Measurements from ENCODE around the gene ARHGEF2. TPM values are rescaled to one million over a fixed set of nuclear protein-coding genes. Genes with fewer than 3 reads are reported as not detected.

ARHGEF2 gene
- total RNA-seq, 2 experiments from 2014 or later, result 78.8 to 133 TPM

- CTCF ChIA-PET (ENCODE audit: unreplicated experiment), result interaction anchor here (0.9 kb wide), 1 partner anchor 9 kb away, joined by 4 read pairs; no protein-coding TSS in a partner anchor
- intact Hi-C loops (cut with micrococcal nuclease; ENCODE audit: unreplicated experiment), result no loop called here
- TF ChIP-seq, protein P1, sequence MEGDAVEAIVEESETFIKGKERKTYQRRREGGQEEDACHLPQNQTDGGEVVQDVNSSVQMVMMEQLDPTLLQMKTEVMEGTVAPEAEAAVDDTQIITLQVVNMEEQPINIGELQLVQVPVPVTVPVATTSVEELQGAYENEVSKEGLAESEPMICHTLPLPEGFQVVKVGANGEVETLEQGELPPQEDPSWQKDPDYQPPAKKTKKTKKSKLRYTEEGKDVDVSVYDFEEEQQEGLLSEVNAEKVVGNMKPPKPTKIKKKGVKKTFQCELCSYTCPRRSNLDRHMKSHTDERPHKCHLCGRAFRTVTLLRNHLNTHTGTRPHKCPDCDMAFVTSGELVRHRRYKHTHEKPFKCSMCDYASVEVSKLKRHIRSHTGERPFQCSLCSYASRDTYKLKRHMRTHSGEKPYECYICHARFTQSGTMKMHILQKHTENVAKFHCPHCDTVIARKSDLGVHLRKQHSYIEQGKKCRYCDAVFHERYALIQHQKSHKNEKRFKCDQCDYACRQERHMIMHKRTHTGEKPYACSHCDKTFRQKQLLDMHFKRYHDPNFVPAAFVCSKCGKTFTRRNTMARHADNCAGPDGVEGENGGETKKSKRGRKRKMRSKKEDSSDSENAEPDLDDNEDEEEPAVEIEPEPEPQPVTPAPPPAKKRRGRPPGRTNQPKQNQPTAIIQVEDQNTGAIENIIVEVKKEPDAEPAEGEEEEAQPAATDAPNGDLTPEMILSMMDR (conservative IDR thresholded peaks at IDR 0.05; ENCODE audit: low read length), result no peak
- no peak for TF ChIP-seq EZH2phosphoT487 (IDR thresholded peaks at IDR 0.05; ENCODE audit: borderline replicate concordance, low read depth, low read length)
- H4K20me1 ChIP-seq (ENCODE audit: insufficient read depth, low read length), result peaks cover 20% of the 10 kb centered on the region
- H3K79me2 ChIP-seq (ENCODE audit: insufficient read depth, low read depth, low read length), result peaks cover 57% of the 10 kb centered on the region
- POLR2A ChIA-PET, result interaction anchor here (0.6 to 1.1 kb wide), 5 partner anchors 9 to 35 kb away, joined by 3 to 4 read pairs (median 3); no protein-coding TSS in a partner anchor
- no peak overlapping the region for H3K4me3 ChIP-seq (ENCODE audit: low read depth, low read length, poor library complexity, severe bottlenecking)
- no peak for DNase-seq (ENCODE audit: low spot score)
- no peaks in the 10 kb centered on the region for H3K9me2 ChIP-seq (ENCODE audit: insufficient read depth, low read length)
- H3K36me3 ChIP-seq (ENCODE audit: insufficient read depth, low read length), result peaks cover 83% of the 10 kb centered on the region
- H3K4me1 ChIP-seq (ENCODE audit: insufficient read depth, low read length, poor library complexity, severe bottlenecking), result peaks cover 38% of the 10 kb centered on the region
- no TSS peak for BruUV-seq (replicated peaks)
- H3K27ac ChIP-seq (ENCODE audit: low read depth, low read length, poor library complexity, severe bottlenecking), result no peak overlapping the region
- H3K9me3 ChIP-seq (ENCODE audit: low read length), result no peaks in the 10 kb centered on the region
- no peak overlapping the region for H3K4me2 ChIP-seq (ENCODE audit: low read length)
- no peak overlapping the region for H2AFZ ChIP-seq (ENCODE audit: low read length)
These were observed 10.3 kb downstream of the ARHGEF2 start for GRCh38 chr1:155968051-155968400.

DNA sequence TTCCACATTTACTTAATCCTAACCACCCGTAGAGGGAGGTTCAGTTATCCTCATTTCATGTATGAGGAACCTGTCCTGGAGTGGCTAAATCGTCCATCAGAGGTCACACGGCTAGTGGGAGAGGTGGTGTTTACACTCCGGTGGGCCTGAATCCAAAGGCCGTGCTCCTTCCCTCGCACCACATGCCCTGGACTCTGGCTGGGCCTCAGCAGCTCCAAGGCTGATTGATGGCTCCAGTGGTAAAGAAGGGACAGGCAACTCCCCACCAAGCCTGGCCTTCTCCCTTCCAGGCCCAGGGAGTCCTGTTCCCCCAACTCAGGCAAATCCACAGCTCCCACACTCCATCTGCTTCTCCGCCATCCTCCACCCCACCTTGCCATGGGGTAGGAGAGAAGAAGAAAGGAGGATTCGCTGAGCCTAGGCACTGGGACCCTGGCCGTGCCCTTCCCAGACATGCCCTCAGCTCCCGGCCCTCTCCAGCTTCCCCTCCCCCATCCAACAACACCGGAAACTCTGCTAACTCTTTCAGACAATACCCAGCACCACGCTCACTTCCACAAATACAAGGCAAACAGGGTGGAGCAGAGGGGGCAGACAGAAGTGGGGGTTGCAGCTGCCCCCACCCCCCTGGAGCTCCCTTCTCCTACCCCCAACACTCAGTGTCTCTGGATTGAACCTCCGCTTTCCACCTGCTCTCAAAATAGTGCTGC is 10.9 kb downstream of the ARHGEF2 start:
- ChIA-PET POLR2A (interaction anchor here (0.6 to 1.1 kb wide), 6 partner anchors 10 to 34 kb away, joined by 3 to 4 read pairs (median 3); no protein-coding TSS in a partner anchor), CTCF (ENCODE audit: unreplicated experiment) (interaction anchor here (0.9 to 1.2 kb wide), 2 partner anchors 9 kb away, joined by 3 to 4 read pairs; no protein-coding TSS in a partner anchor)
- Histone ChIP-seq H3K36me3 (ENCODE audit: insufficient read depth, low read length) (peaks cover 83% of the 10 kb centered on the region), H4K20me1 (ENCODE audit: insufficient read depth, low read length) (peaks cover 15% of the 10 kb centered on the region; the same call in 1 of the 2 replicates), H3K4me2 (ENCODE audit: low read length) (no peak overlapping the region), H3K9me3 (ENCODE audit: low read length) (no peaks in the 10 kb centered on the region), H3K27ac (ENCODE audit: low read depth, low read length, poor library complexity, severe bottlenecking) (no peak overlapping the region), H3K9me2 (ENCODE audit: insufficient read depth, low read length) (no peaks in the 10 kb centered on the region), H3K4me1 (ENCODE audit: insufficient read depth, low read length, poor library complexity, severe bottlenecking) (peaks cover 32% of the 10 kb centered on the region), H3K79me2 (ENCODE audit: insufficient read depth, low read depth, low read length) (peaks cover 52% of the 10 kb centered on the region), H3K4me3 (ENCODE audit: low read depth, low read length, poor library complexity, severe bottlenecking) (no peak overlapping the region), H2AFZ (ENCODE audit: low read length) (no peak overlapping the region)
- BruUV-seq (replicated peaks), result no TSS peak
- TF ChIP-seq, protein P1 (conservative IDR thresholded peaks at IDR 0.05; ENCODE audit: low read length), result no peak
- TF ChIP-seq EZH2phosphoT487 (IDR thresholded peaks at IDR 0.05; ENCODE audit: borderline replicate concordance, low read depth, low read length), result no peak
- DNase-seq (ENCODE audit: low spot score), result no peak
- intact Hi-C loops (cut with micrococcal nuclease; ENCODE audit: unreplicated experiment), result no loop called here

DNA sequence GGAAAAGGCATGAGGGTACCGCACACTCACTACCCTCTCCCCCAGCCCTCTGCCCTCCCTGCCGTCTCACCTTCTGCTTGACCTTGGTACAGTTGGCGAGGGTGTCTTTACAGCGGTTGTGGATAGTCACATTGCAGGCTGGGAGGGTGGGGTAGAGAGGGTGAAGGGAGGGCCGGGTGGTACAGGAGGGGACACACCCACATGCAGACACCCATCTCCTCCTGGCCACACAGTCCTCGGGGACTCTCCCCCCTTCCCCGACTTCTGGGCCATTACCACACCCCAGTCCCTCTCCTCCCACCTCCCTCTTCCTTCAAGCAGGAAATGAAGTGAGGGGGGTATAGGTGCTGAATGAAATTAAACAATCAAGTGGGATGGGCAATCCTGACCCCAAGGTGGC is 11.6 kb downstream of the ARHGEF2 start:
- Histone ChIP-seq H3K27ac (ENCODE audit: low read depth, low read length, poor library complexity, severe bottlenecking) (no peak overlapping the region), H2AFZ (ENCODE audit: low read length) (no peak overlapping the region), H3K79me2 (ENCODE audit: insufficient read depth, low read depth, low read length) (peaks cover 44% of the 10 kb centered on the region), H3K4me1 (ENCODE audit: insufficient read depth, low read length, poor library complexity, severe bottlenecking) (peaks cover 28% of the 10 kb centered on the region), H3K4me2 (ENCODE audit: low read length) (no peak overlapping the region), H4K20me1 (ENCODE audit: insufficient read depth, low read length) (peaks cover 15% of the 10 kb centered on the region; the same call in 1 of the 2 replicates), H3K9me3 (ENCODE audit: low read length) (no peaks in the 10 kb centered on the region), H3K36me3 (ENCODE audit: insufficient read depth, low read length) (peaks cover 84% of the 10 kb centered on the region), H3K9me2 (ENCODE audit: insufficient read depth, low read length) (no peaks in the 10 kb centered on the region), H3K4me3 (ENCODE audit: low read depth, low read length, poor library complexity, severe bottlenecking) (no peak overlapping the region)
- ChIA-PET POLR2A (interaction anchor here (0.7 kb wide), 1 partner anchor 10 kb away, joined by 3 read pairs; no protein-coding TSS in a partner anchor), CTCF (ENCODE audit: unreplicated experiment) (interaction anchor here (1.2 kb wide), 1 partner anchor 10 kb away, joined by 3 read pairs; no protein-coding TSS in a partner anchor)
- no TSS peak for BruUV-seq (replicated peaks)
- TF ChIP-seq, protein P1 (conservative IDR thresholded peaks at IDR 0.05; ENCODE audit: low read length), result no peak
- no peak for TF ChIP-seq EZH2phosphoT487 (IDR thresholded peaks at IDR 0.05; ENCODE audit: borderline replicate concordance, low read depth, low read length)
- DNase-seq (ENCODE audit: low spot score), result no peak
- intact Hi-C loops (cut with micrococcal nuclease; ENCODE audit: unreplicated experiment), result no loop called here
